Neural crest cell (in vitro differentiated cells): Measurements from ENCODE around the gene SCN3B. TPM values are rescaled to one million over a fixed set of nuclear protein-coding genes. Genes with fewer than 3 reads are reported as not detected.

Experiments
- DNase-seq: peaks from one replicate; pipeline ENCODE4 v3.0.0; 2021; ENCODE audit warnings: low read depth, mixed read lengths, low spot score
- H3K27ac Mint-ChIP-seq: one replicate; pipeline ENCODE4 v1.8.0; 2021; ENCODE audit warnings: mild to moderate bottlenecking, mixed read lengths; ENCODE audit not compliant: unreplicated experiment
- H3K27me3 Mint-ChIP-seq: 2 replicates; pipeline ENCODE4 v1.8.0; 2021; ENCODE audit warnings: low read depth, mild to moderate bottlenecking, mixed read lengths
- H3K36me3 Mint-ChIP-seq: 2 replicates; pipeline ENCODE4 v1.8.0; 2021; ENCODE audit warnings: low read depth, mild to moderate bottlenecking, mixed read lengths
- H3K4me1 Mint-ChIP-seq: 2 replicates; pipeline ENCODE4 v1.8.0; 2021; ENCODE audit warnings: mixed read lengths
- H3K4me3 Mint-ChIP-seq: one replicate; pipeline ENCODE4 v1.8.0; 2021; ENCODE audit warnings: mild to moderate bottlenecking, mixed read lengths
- H3K9me3 Mint-ChIP-seq: 2 replicates; pipeline ENCODE4 v1.8.0; 2021; ENCODE audit warnings: mixed read lengths
- CTCF ChIP-seq: fragments of 200-600 bp; sonication (generic); conservative IDR thresholded peaks from 2 replicates; pipeline ENCODE4 v1.5.0; 2021; ENCODE audit warnings: antibody characterized with exemption, mild to moderate bottlenecking
- total RNA-seq: library from RNA; stranded (reverse); gene quantifications from 2 replicates; pipeline ENCODE4 v1.2.1, GENCODE V29; 2021

The SCN3B gene
- total RNA-seq, 1 donor from 2014 or later = 3.6 TPM

- DNase-seq = no peak
- no peak overlapping the region for H3K27ac Mint-ChIP-seq
- TF ChIP-seq CTCF = no peak
- peaks cover under 1% of the 10 kb centered on the region for H3K27me3 Mint-ChIP-seq
- no peaks in the 10 kb centered on the region for H3K9me3 Mint-ChIP-seq
- no peaks in the 10 kb centered on the region for H3K36me3 Mint-ChIP-seq
- H3K4me3 Mint-ChIP-seq = no peak overlapping the region
- peaks cover 18% of the 10 kb centered on the region for H3K4me1 Mint-ChIP-seq
Measured at GRCh38 chr11:123586568-123586967, 67.9 kb downstream of the SCN3B start.

GRCh38 chr11:123585706-123586105, 68.7 kb downstream of the SCN3B start:
- H3K4me3 Mint-ChIP-seq = no peak overlapping the region
- no peak for DNase-seq
- H3K36me3 Mint-ChIP-seq = no peaks in the 10 kb centered on the region
- no peaks in the 10 kb centered on the region for H3K9me3 Mint-ChIP-seq
- no peak overlapping the region for H3K27ac Mint-ChIP-seq
- no peak for TF ChIP-seq CTCF
- peaks cover 22% of the 10 kb centered on the region for H3K4me1 Mint-ChIP-seq
- H3K27me3 Mint-ChIP-seq = peaks cover 7% of the 10 kb centered on the region

- Mint-ChIP-seq H3K36me3 (no peaks in the 10 kb centered on the region), H3K27me3 (peaks cover 7% of the 10 kb centered on the region), H3K9me3 (no peaks in the 10 kb centered on the region), H3K4me1 (peaks cover 27% of the 10 kb centered on the region), H3K4me3 (no peak overlapping the region), H3K27ac (no peak overlapping the region)
- no peak for TF ChIP-seq CTCF
- no peak for DNase-seq
Measured at GRCh38 chr11:123585206-123585605, 69.2 kb downstream of the SCN3B start.

GRCh38 chr11:123584737-123585136, 69.7 kb downstream of the SCN3B start:
- Mint-ChIP-seq H3K27ac (no peak overlapping the region), H3K4me3 (no peak overlapping the region), H3K9me3 (no peaks in the 10 kb centered on the region), H3K36me3 (no peaks in the 10 kb centered on the region), H3K27me3 (peaks cover 7% of the 10 kb centered on the region), H3K4me1 (peaks cover 27% of the 10 kb centered on the region)
- DNase-seq = no peak
- no peak for TF ChIP-seq CTCF

GRCh38 chr11:123584186-123584585, 70.2 kb downstream of the SCN3B start:
- Mint-ChIP-seq H3K27ac (no peak overlapping the region), H3K9me3 (no peaks in the 10 kb centered on the region), H3K4me1 (peaks cover 27% of the 10 kb centered on the region), H3K4me3 (no peak overlapping the region), H3K27me3 (peaks cover 7% of the 10 kb centered on the region), H3K36me3 (no peaks in the 10 kb centered on the region)
- no peak for TF ChIP-seq CTCF
- DNase-seq = no peak

- Mint-ChIP-seq H3K27ac (no peak overlapping the region), H3K36me3 (no peaks in the 10 kb centered on the region), H3K4me1 (peaks cover 27% of the 10 kb centered on the region), H3K9me3 (no peaks in the 10 kb centered on the region), H3K27me3 (peaks cover 7% of the 10 kb centered on the region), H3K4me3 (no peak overlapping the region)
- DNase-seq = no peak
- no peak for TF ChIP-seq CTCF
Measured at GRCh38 chr11:123582992-123583504, 71.4 kb downstream of the SCN3B start.
